ELR (cell line): ENCODE data around the gene RGS12.
A peak's percentile ranks its signal among the peaks of the same experiment; 100 is the strongest.

ENCODE experiments used
- DNase-seq: peaks from one replicate; pipeline ENCODE4 v3.0.0-alpha.2; 2015; ENCODE audit warnings: low read depth

The RGS12 gene

DNA sequence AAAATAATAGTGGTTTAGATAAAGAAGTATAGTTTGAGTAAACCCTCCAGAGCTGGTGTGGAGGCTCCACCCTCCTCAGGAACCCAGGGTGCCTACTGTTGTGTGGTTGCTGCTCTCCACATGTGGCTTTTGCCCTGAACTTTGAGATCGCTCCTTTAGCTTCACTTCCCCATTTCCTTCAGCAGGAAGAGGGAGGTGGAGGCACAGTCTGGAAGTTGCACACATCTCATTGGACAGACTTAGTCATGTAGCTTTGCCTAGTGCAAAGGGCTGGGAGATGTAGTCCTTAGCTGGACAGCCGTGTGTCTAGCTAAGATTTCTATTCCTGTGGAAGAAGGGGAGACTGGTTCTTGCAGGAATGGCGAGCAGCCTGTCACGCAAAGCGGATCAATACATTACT is 37.9 kb downstream of the RGS12 start:
- no peak for DNase-seq

DNA sequence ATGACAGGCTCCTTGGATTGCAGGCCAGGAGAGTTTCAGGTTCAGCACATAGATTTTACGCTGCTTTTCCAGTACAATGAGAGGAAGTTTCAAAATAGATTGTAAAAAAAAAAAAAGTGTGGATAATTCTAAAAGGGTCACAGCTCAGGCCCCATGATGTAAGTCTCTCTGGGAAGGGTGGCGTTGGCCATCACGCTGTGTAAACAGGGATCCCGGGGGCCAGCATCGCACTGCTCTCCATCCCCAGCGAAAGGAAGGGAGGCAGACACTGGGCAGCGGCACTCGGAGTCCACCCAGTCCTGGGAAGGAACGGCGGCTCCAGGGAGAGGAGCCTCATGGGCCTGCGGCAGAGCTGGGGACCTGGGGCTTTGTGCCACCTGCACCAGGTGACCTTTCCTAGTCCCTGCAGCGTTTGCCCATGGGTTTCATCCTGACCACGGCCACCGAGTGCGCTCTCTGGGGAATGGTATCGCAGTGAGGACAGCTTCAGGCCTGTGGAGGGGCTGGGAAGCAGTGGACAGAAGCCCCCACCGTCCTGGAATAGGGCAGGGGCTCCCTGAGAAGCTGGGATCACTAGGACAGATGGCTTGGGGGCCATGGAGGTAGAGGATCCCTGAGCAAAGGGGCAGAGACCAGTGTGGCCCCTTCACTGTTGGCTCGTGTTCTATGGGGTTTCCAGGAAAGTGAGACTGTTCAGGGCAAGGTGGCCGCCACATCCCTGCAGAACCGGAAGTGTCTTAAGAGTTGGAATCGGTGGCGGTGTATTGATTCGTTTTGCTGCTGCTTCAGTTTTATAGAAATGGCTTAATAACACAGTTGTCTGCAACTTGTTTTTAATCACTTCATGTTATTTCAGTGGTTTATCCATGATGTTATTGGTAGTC is 38.9 kb downstream of the RGS12 start:
- DNase-seq = no peak

- DNase-seq = no peak
Observed at GRCh38 chr4:3332498-3332897, 39.7 kb downstream of the RGS12 start.

DNA sequence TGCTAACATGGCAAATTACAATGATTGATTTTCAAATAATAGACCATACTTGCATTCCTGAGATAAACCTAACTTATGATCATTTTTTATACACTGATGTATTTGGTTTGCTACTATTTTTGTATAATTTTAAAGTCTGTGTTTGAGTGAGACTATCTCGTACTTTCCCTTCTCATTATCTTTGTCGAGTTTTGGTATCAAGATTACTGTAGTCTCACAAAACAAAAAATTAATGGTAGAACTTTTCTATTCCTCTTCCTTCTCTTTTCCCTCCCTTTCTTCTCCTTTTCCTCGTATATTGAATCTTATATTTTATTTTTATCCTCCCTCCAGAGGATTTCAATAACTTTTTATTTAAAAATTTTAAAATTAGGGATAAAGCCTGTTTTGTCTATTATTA is 41.5 kb downstream of the RGS12 start:
- DNase-seq = no peak

- DNase-seq = no peak
Observed at GRCh38 chr4:3335385-3335784, 42.6 kb downstream of the RGS12 start.

DNA sequence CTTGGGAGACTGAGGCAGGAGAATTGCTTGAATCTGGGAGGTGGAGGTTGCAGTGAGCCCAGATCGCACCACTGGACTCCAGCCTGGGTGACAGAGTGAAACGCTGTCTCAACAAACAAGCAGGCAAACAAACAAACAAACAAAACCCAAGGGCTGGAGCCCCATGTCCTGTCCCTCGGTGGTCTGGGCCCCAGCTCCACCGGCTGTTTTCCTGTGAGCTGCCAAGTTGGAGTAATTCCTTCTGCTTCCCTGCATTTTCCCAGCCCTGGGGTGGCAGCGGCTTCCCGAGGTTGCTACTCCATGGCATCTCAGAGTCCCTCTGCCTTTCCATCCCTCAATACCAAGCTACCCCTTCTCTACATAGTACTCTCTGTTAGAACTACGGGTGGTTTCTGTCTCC is 43.2 kb downstream of the RGS12 start:
- no peak for DNase-seq

GRCh38 chr4:3336382-3337356 is 43.8 kb downstream of the RGS12 start:
- DNase-seq = no peak

- DNase-seq = no peak
Observed at GRCh38 chr4:3337357-3337732, 44.5 kb downstream of the RGS12 start.

DNA sequence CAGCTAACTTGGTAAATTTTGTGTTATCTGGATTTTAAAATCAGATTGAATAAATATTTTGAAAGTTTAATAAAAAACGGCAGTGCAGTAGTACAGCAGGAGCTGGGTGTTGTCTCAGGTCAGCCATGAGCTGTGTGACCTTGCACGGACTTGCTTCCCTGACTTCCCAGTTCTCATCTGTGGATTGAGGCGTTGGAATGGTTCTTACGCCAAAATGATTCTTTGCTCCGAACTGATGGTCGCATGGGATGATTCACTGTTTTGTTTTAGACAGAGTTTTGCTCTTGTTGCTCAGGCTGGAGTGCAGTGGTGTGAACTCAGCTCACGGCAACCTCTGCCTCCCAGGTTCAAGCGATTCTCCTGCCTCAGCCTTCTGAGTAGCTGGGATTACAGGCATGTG is 45.0 kb downstream of the RGS12 start:
- DNase-seq = no peak

- DNase-seq = peak; percentile 4
Observed at GRCh38 chr4:3338321-3338838, 45.6 kb downstream of the RGS12 start.

DNA sequence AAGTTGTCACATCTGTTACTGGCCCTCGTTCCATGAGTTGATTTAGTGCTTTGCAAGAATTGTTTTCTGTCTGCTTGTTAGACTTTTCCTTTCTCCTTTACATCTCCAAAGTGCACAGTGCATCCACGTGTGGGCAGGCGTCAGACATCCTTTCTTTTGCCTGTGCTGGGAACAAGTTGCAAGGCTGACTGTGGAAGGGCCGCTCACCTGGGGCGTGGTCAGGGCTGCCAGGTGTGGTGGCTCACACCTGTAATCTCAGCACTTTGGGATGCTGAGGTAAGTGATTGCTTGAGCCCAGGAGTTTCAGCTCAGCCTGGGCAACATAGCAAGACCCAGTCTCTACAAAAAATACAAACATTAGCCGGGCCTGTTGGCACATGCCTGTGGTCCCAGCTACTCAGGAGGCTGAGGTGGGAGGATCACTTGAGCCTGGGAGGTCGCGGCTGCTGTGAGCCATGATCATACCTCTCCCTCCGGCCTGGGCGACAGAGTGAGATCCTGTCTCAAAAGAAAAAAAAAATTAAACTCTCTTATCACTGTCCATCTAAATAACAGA is 46.2 kb downstream of the RGS12 start:
- DNase-seq = no peak

- DNase-seq = no peak
Observed at GRCh38 chr4:3339577-3339976, 46.8 kb downstream of the RGS12 start.

DNA sequence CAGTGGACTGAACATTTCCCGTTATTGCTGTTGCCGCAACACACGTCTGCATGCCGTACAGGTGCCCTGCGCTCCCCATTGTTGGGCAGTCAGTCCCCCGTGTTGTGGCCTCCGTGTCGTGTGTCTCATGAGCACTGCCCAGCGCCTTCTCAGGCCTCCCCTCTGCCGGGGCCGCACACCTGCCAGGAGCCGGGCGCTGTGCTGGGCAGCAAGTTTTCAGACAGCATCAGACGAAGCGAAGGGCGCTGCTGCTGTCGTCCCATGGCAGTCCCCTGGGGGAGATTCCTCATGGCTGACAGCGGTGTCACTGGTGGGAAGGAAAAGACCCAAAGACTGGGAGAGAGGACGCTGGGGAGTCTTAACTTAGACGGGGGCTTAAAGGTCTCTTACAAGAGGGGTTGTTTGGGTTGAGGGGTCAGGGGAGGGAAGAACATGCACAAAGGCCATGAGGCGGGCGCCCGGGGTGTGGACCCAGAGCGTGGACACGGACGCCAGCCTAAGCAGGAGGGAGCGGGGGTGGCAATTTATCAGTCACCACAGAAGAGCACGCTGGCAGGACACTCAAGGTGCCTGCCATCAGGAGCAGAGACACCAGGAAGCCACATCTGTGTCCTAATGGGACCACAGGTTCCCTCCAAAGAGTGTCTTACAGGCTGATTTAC is 47.3 kb downstream of the RGS12 start:
- DNase-seq = no peak

DNA sequence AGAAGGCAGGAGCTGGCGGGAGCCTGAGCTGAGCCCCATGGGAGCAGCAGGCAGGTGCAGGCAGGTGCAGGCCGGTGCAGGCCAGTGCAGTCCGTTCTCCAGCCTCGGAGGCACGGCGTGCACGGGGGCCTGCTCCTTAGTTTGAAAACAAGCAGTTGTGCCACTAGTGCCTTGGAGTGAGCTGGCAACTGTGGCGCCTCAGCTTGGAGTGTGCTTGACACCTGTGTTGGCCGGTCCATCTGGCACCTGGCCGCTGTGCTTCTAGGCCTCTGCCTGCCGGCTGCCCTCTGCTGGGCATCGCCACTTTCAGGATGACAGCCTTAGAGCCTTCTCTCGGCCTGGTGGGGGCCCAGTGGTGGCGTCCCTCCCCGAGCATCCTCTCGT is 47.9 kb downstream of the RGS12 start:
- DNase-seq = no peak

DNA sequence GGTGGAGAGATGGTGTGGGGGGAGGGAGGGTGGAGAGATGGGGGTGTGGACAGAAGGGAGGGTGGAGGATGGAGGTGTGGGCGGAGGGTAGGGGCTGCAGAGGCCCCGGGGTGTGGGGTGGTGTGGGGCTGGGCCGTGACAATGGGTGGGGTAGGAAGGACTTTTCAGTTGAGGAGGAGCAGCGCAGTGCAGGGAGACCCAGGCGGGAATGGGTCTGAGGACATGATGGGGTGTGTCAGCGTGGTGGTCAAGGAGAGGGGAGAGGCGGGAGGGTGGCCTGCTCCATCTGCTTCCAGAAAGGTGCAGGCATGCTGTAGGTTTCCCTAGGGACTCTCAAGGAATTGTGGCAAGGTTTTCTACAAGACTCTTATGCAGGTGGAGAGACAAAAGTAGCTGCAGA is 48.9 kb downstream of the RGS12 start:
- DNase-seq = no peak

DNA sequence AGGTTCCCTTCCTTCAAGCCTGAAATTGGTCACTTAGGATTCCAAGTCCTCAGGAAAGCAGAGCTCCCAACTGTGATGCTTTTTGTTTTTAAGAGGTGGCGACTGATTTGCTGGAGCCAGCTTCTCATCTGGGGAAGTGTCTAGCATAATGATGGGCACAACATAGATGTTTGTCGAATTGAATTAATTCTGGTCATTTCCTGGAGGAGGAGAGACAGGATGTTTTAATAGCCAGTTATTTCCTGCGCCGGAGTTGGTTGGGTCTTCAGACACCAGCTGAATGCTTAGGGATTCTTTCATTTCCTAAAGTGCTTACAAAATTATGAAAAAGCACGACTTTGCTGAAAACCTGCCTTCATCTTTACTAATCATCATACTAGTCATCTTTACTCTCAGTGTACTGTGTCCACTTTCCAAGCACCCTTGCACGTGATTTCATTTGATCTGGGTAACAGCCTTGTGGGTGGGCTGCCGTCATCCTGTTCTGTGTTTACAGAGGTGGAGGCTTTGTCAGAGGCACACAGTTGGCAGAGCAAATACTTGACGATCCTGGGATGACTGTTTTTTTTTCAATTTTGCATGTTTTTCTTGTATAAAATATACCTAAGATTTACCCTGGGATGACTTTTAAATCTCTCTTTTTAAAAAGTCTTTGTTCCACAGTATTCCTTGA is 49.5 kb downstream of the RGS12 start:
- peak; percentile 77 for DNase-seq
